Gastroesophageal sphincter (tissue), 3 donors: ENCODE results near the gene MEMO1.
"Not testable (repeated sequence)": the region's sequence is repeated elsewhere in the genome, so short reads cannot be mapped to it uniquely, and the experiment has no call there.

Experiments
- CTCF ChIP-seq, 4 experiments: fragments of 200-600 bp in 2 of 4; fragments of 450-650 bp in 2 of 4; sonication (generic) in 1 of 4; IDR thresholded peaks; one replicate each; pipeline ENCODE4 v1.5.1; 2017 to 2019; ENCODE audit warnings: antibody characterized with exemption in 4 of 4, mild to moderate bottlenecking in 2 of 4, moderate library complexity in 2 of 4
- EP300 ChIP-seq: sonication (generic); formaldehyde crosslinking; IDR thresholded peaks from one replicate; pipeline ENCODE4 v1.6.1; 2017; ENCODE audit warnings: antibody characterized with exemption, mild to moderate bottlenecking
- POLR2A ChIP-seq, 2 donors: fragments of 450-650 bp; IDR thresholded peaks; one replicate each; pipeline ENCODE4 v1.6.1; 2017; ENCODE audit warnings: antibody characterized with exemption in 2 of 2, mild to moderate bottlenecking in 2 of 2, moderate library complexity in 1 of 2
- POLR2AphosphoS5 ChIP-seq: sonication (generic); formaldehyde crosslinking; IDR thresholded peaks from one replicate; pipeline ENCODE4 v1.6.1; 2017; ENCODE audit warnings: antibody characterized with exemption

DNA sequence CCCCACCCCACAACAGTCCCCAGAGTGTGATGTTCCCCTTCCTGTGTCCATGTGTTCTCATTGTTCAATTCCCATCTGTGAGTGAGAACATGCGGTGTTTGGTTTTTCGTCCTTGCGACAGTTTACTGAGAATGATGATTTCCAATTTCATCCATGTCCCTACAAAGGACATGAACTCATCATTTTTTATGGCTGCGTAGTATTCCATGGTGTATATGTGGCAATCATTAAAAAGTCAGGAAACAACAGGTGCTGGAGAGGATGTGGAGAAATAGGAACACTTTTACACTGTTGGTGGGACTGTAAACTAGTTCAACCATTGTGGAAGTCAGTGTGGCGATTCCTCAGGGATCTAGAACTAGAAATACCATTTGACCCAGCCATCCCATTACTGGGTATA lies 168.7 kb downstream of the MEMO1 start:
- TF ChIP-seq EP300; CTCF (IDR thresholded peaks at IDR 0.05); POLR2A (IDR thresholded peaks at IDR 0.05); POLR2AphosphoS5: not testable (repeated sequence)
